HepG2 (cell line): Measurements from ENCODE around the gene CDC6. TPM values are rescaled to one million over a fixed set of nuclear protein-coding genes. Genes with fewer than 3 reads are reported as not detected.

Experiments
- MAZ ChIP-seq, 2 experiments: sonication (generic) in 1 of 2; formaldehyde crosslinking in 1 of 2; IDR thresholded peaks; 2 replicates each; pipeline versions ENCODE4 v1.5.0 to v1.6.1; 2012 to 2020; ENCODE audit warnings: low read depth in 2 of 2, mild to moderate bottlenecking in 2 of 2, borderline replicate concordance in 1 of 2, improper control_type of control experiment in 1 of 2, low read length in 1 of 2, missing genetic modification reagents in 1 of 2, moderate library complexity in 1 of 2
- MYC ChIP-seq: sonication (generic); formaldehyde crosslinking; IDR thresholded peaks from 2 replicates; pipeline ENCODE4 v1.9.0; 2021; ENCODE audit warnings: missing genetic modification reagents, borderline replicate concordance
- NFKBIZ ChIP-seq: IDR thresholded peaks from 2 replicates; pipeline ENCODE4 v1.6.1; 2018; ENCODE audit warnings: missing genetic modification reagents, missing compliant biosample characterization
- NFRKB ChIP-seq: fragments of 450-650 bp; IDR thresholded peaks from 2 replicates; pipeline ENCODE4 v1.6.1; 2017
- NONO ChIP-seq, 2 experiments: fragments of 450-650 bp in 1 of 2; sonication (generic) in 1 of 2; formaldehyde crosslinking in 1 of 2; IDR thresholded peaks in 1 of 2; conservative IDR thresholded peaks in 1 of 2; 2 replicates each; pipeline versions ENCODE4 v1.6.1 to v1.8.0; 2017 to 2022; ENCODE audit warnings: mild to moderate bottlenecking in 1 of 2, missing genetic modification reagents in 1 of 2, moderate library complexity in 1 of 2
- POLR2AphosphoS2 ChIP-seq: IDR thresholded peaks from 2 replicates; pipeline ENCODE4 v1.6.1; 2011; ENCODE audit warnings: low read depth, low read length, improper control_type of control experiment
- RFX3 ChIP-seq: IDR thresholded peaks from 2 replicates; pipeline ENCODE4 v1.6.1; 2016; ENCODE audit warnings: missing biosample characterization, missing genetic modification reagents
- TAF1 ChIP-seq: sonication (generic); formaldehyde crosslinking; IDR thresholded peaks from 2 replicates; pipeline ENCODE4 v1.4.0; 2020; ENCODE audit warnings: missing genetic modification reagents
- ZFP37 ChIP-seq: sonication (generic); formaldehyde crosslinking; IDR thresholded peaks from 2 replicates; pipeline ENCODE4 v1.4.0; 2020; ENCODE audit warnings: missing genetic modification reagents, borderline replicate concordance
- ZNF3 ChIP-seq: IDR thresholded peaks from 2 replicates; pipeline ENCODE4 v1.7.0; 2017; ENCODE audit warnings: inconsistent platforms
- ZNF674 ChIP-seq: sonication (generic); formaldehyde crosslinking; IDR thresholded peaks from 2 replicates; pipeline ENCODE4 v1.5.0; 2020; ENCODE audit warnings: low read depth, mild to moderate bottlenecking, missing genetic modification reagents
- polyA plus RNA-seq, 8 experiments: library from polyadenylated mRNA; depleted of rRNA in 3 of 8; stranded (reverse) in 7 of 8; unstranded in 1 of 8; fragments of >200 nt; fragmentation: Illumina TruSeq in 4 of 8; extraction: Trizol in 4 of 8; gene quantifications; 2 replicates each; pipeline versions ENCODE4 v1.2.1 to v1.2.3, GENCODE V29; 2011 to 2016; ENCODE audit warnings: low read depth in 4 of 8, missing spikeins in 1 of 8, mixed read lengths in 1 of 8; ENCODE audit not compliant: insufficient read depth in 1 of 8
- total RNA-seq, 5 experiments: library from RNA; depleted of rRNA; stranded (reverse); fragments of >200 nt; fragmentation: Illumina TruSeq; extraction: Trizol; gene quantifications; 2 replicates each; pipeline ENCODE4 v1.2.3, GENCODE V29; 2016; ENCODE audit warnings: low read depth in 1 of 5
- TF ChIP-seq, protein P1 (sequence below): sonication (generic); formaldehyde crosslinking; IDR thresholded peaks from 2 replicates; pipeline ENCODE4 v1.4.0; 2020; ENCODE audit warnings: missing genetic modification reagents, borderline replicate concordance
- TF ChIP-seq, protein P2 (sequence below), 2 experiments: sonication (generic) in 1 of 2; formaldehyde crosslinking in 1 of 2; IDR thresholded peaks; 2 replicates each; pipeline versions ENCODE4 v1.6.1 to v1.9.0; 2014 to 2022; ENCODE audit warnings: antibody characterized with exemption in 1 of 2, borderline replicate concordance in 1 of 2, inconsistent platforms in 1 of 2, low read depth in 1 of 2, missing genetic modification reagents in 1 of 2
- TF ChIP-seq, protein P3 (sequence below): sonication (generic); formaldehyde crosslinking; IDR thresholded peaks from 2 replicates; pipeline ENCODE4 v1.4.0; 2020; ENCODE audit warnings: mild to moderate bottlenecking, missing genetic modification reagents
- TF ChIP-seq, protein P4 (sequence below): sonication (generic); formaldehyde crosslinking; IDR thresholded peaks from 2 replicates; pipeline ENCODE4 v1.8.0; 2022; ENCODE audit warnings: mild to moderate bottlenecking, missing genetic modification reagents, moderate library complexity

CDC6 gene
- total and polyA plus RNA-seq, 2 of the 13 experiments (the other 11 are each of a cell fraction or from before 2014, with no cell fraction given), result 17.4 to 114 TPM

DNA sequence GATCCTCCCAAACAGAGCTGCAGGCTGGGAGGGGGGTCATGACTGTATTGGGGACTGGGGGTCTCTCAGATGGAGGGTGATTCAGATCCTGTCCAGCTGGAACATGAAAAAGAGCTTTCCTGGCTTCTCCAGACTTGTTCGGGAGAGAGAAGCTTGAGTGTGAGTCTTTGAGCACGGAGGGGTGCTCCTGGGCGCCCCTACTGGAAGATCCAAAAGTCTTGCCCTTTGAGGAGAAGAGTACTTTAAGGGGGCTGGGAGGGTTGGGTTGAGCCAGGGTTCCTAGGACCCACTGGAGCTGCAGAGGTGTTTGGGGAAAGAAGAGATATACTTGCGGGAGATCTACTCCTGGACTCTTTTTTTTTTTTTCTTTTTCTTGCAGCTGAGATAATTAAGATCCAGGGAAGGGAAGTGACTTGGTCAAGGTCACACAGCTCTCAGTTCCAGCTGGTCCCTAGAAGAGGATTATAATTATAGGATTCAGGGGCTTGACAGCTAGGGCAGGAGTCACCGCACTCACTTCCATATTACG lies 29.7 kb downstream of the CDC6 start (continued):
- no peak for TF ChIP-seq MAZ (IDR thresholded peaks at IDR 0.05; ENCODE audit: borderline replicate concordance, low read depth, low read length)
- TF ChIP-seq MAZ (CRISPR knock-in tag; IDR thresholded peaks at IDR 0.05; ENCODE audit: low read depth), result no peak; the same call in 1 of the 2 replicates
- TF ChIP-seq ZFP37, result no peak
- TF ChIP-seq TAF1 (CRISPR knock-in tag), result no peak
- TF ChIP-seq, protein P1, sequence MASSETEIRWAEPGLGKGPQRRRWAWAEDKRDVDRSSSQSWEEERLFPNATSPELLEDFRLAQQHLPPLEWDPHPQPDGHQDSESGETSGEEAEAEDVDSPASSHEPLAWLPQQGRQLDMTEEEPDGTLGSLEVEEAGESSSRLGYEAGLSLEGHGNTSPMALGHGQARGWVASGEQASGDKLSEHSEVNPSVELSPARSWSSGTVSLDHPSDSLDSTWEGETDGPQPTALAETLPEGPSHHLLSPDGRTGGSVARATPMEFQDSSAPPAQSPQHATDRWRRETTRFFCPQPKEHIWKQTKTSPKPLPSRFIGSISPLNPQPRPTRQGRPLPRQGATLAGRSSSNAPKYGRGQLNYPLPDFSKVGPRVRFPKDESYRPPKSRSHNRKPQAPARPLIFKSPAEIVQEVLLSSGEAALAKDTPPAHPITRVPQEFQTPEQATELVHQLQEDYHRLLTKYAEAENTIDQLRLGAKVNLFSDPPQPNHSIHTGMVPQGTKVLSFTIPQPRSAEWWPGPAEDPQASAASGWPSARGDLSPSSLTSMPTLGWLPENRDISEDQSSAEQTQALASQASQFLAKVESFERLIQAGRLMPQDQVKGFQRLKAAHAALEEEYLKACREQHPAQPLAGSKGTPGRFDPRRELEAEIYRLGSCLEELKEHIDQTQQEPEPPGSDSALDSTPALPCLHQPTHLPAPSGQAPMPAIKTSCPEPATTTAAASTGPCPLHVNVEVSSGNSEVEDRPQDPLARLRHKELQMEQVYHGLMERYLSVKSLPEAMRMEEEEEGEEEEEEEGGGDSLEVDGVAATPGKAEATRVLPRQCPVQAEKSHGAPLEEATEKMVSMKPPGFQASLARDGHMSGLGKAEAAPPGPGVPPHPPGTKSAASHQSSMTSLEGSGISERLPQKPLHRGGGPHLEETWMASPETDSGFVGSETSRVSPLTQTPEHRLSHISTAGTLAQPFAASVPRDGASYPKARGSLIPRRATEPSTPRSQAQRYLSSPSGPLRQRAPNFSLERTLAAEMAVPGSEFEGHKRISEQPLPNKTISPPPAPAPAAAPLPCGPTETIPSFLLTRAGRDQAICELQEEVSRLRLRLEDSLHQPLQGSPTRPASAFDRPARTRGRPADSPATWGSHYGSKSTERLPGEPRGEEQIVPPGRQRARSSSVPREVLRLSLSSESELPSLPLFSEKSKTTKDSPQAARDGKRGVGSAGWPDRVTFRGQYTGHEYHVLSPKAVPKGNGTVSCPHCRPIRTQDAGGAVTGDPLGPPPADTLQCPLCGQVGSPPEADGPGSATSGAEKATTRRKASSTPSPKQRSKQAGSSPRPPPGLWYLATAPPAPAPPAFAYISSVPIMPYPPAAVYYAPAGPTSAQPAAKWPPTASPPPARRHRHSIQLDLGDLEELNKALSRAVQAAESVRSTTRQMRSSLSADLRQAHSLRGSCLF (CRISPR knock-in tag), result no peak
- TF ChIP-seq MYC (CRISPR knock-in tag), result no peak
- TF ChIP-seq, protein P2, sequence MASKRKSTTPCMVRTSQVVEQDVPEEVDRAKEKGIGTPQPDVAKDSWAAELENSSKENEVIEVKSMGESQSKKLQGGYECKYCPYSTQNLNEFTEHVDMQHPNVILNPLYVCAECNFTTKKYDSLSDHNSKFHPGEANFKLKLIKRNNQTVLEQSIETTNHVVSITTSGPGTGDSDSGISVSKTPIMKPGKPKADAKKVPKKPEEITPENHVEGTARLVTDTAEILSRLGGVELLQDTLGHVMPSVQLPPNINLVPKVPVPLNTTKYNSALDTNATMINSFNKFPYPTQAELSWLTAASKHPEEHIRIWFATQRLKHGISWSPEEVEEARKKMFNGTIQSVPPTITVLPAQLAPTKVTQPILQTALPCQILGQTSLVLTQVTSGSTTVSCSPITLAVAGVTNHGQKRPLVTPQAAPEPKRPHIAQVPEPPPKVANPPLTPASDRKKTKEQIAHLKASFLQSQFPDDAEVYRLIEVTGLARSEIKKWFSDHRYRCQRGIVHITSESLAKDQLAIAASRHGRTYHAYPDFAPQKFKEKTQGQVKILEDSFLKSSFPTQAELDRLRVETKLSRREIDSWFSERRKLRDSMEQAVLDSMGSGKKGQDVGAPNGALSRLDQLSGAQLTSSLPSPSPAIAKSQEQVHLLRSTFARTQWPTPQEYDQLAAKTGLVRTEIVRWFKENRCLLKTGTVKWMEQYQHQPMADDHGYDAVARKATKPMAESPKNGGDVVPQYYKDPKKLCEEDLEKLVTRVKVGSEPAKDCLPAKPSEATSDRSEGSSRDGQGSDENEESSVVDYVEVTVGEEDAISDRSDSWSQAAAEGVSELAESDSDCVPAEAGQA (IDR thresholded peaks at IDR 0.05; ENCODE audit: low read depth), result no peak
- TF ChIP-seq, protein P2 (CRISPR knock-in tag; IDR thresholded peaks at IDR 0.05; ENCODE audit: borderline replicate concordance), result no peak
- TF ChIP-seq ZNF3 (CRISPR knock-in tag), result no peak
- TF ChIP-seq NFRKB, result no peak
- no peak for TF ChIP-seq NFKBIZ (CRISPR knock-in tag)
- no peak for TF ChIP-seq NONO (IDR thresholded peaks at IDR 0.05)
- TF ChIP-seq NONO (CRISPR knock-in tag; conservative IDR thresholded peaks at IDR 0.05), result no peak
- TF ChIP-seq, protein P3, sequence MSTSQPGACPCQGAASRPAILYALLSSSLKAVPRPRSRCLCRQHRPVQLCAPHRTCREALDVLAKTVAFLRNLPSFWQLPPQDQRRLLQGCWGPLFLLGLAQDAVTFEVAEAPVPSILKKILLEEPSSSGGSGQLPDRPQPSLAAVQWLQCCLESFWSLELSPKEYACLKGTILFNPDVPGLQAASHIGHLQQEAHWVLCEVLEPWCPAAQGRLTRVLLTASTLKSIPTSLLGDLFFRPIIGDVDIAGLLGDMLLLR, result no peak
- TF ChIP-seq POLR2AphosphoS2, result no peak
- TF ChIP-seq RFX3 (CRISPR knock-in tag), result no peak
- TF ChIP-seq, protein P4, sequence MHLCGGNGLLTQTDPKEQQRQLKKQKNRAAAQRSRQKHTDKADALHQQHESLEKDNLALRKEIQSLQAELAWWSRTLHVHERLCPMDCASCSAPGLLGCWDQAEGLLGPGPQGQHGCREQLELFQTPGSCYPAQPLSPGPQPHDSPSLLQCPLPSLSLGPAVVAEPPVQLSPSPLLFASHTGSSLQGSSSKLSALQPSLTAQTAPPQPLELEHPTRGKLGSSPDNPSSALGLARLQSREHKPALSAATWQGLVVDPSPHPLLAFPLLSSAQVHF (CRISPR knock-in tag), result no peak
- 0 out of 2 replicates have a peak, but pooled peaks have one; percentile 43 for TF ChIP-seq ZNF674 (CRISPR knock-in tag)
